T-helper 2 cell (primary cell): Measurements from ENCODE around the gene ASCC3.
A peak's percentile ranks its signal among the peaks of the same experiment; 100 is the strongest.

Source experiments
- DNase-seq, 5 experiments: peaks; one replicate each; pipeline versions ENCODE4 v3.0.0 to v3.0.0-alpha.2; 2012 to 2022

The ASCC3 gene

DNA sequence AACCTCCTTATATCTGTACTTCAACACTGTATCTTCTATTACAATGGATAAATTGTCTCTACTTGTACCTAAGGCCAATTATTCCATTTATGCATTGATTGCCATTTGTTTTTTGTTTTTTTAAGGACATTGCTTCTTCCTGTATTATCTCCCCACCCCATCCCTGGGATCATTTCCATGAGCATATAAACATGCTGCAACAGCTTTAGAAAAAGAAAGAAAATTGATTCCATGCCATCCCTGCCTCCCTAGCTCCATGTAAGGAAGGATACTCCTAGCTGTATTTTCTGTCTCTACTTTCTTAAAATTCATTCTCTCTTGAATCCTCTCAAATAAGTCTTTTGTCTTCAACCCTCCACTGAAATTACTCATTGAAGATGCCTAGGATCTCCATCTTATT lies 314.6 kb downstream of the ASCC3 start:
- DNase-seq, result no peak

GRCh38 chr6:100565439-100566104 lies 315.6 kb downstream of the ASCC3 start:
- no peak for DNase-seq

- DNase-seq, result no peak
These were observed 321.3 kb downstream of the ASCC3 start for GRCh38 chr6:100559859-100560258.

DNA sequence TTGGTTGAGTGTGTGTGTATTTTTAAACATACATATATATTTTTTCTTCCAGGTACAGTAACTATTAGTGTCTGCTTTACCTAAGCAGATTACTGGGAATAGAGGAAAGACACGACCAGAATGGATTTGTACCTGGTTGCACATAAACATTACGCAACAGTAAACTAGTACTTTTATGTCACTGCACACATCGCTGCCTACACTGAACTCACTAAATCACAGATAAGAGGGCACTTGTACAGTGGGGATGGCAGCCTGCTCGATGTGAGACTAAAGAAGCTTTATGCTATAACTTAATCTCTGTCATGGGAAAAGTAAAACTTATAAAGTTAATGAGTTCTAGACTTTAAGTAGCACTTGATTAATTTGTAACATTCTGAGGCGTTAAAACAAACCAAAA lies 326.9 kb downstream of the ASCC3 start:
- DNase-seq, result no peak

DNA sequence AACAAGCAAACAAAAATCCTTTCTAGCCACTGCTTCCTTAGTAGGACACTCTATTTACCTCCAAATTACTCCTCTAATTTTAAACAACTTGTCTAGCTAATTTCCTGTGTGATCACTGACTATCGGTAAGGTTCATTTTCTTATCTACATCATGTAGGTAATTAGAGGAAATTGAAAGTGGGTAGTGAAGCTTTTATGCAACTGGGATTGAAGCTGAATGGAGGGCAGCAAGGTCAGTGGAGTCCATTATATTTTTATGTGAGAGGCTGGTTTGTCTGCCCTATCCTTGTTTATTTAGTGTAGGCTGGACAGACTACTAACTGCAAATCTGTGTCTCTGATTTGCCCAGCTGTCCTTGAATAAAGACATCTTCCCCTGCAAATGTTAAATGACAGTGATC lies 327.9 kb downstream of the ASCC3 start:
- no peak for DNase-seq

GRCh38 chr6:100549406-100550167 lies 331.5 kb downstream of the ASCC3 start:
- no peak for DNase-seq

GRCh38 chr6:100538086-100538485 lies 343.0 kb downstream of the ASCC3 start:
- DNase-seq, result no peak

GRCh38 chr6:100518588-100518987 lies 362.5 kb downstream of the ASCC3 start:
- no peak for DNase-seq

DNA sequence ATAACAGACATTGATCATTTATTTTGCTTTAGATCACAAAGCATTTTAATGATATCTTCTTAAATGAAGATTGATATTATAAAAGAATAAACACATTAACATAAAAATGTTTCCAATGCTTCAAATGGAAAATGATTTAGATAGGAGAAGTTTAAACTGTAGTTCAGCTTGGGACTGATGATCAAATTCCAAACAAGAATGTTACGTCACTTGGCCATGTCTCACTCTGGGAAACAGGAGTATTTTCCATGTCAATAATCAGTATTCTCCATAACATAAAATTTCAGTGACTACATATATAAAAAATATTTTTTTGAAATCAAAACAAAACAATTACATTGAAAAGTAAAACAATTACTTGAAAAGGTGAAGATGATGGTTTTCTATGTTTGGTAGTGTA lies 363.5 kb downstream of the ASCC3 start:
- no peak for DNase-seq

DNA sequence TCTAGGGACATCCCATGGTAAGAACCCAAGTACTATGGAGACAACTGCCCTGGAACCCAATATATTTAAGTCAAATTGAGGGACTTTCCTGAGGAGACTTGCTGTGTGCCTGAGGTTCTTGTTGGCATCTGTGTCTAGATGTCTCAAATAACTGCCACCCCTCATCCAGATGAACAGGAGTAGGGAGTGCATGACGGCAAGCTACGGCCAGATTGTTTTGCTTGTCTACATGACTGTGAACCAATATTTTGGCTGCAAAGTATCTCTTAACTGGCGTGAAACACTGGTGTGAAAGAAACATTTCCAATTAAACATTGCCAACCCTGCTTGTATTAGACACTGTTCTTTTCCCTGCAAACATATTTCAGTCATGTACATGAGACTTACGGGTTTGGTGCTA lies 364.0 kb downstream of the ASCC3 start:
- DNase-seq, result no peak

DNA sequence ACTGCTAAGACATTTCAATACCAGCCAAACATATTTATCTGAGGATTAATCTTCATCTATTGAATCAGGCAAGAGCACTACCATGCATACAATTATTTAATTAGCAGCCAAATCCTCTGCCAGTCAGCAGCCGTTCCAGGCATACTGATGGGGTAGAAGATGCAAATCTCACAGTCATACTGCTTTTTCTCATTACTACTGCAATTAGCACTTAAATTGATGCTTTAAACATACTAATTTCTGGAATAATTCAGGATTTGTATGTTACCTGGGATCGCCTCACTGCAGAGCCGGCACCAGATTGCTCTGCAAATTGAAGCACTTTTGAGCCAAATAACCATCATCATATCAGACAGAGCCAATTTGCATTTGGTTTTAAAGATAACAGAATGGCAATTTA lies 366.5 kb downstream of the ASCC3 start:
- no peak for DNase-seq

GRCh38 chr6:100512203-100512862 lies 368.8 kb downstream of the ASCC3 start:
- DNase-seq, result no peak

DNA sequence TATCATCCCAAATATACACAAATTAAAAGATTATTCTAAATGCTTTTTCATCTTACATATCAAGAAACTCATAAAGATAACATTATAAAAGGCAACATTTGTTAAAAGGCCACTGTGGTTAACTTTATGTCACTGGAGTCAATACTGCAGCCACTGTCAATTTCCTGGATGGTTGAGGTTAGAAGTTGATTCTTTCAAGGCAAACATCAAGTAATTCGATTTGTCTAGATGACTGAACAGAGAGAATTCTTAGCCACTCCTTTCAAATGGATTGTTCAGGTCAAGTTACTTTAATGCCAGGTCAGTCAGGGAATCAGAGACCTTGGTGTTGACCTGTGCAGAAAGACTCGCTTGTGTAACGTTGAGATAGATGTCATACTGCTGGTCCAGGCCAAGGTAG lies 372.0 kb downstream of the ASCC3 start:
- peak in 1 of 5 experiments; percentile 10 for DNase-seq

- no peak for DNase-seq
These were observed 374.5 kb downstream of the ASCC3 start for GRCh38 chr6:100506651-100507050.

- no peak for DNase-seq
These were observed 376.1 kb downstream of the ASCC3 start for GRCh38 chr6:100504786-100505737.

GRCh38 chr6:100503043-100503705 lies 378.0 kb downstream of the ASCC3 start:
- DNase-seq, result no peak

GRCh38 chr6:100493206-100493888 lies 387.8 kb downstream of the ASCC3 start:
- no peak for DNase-seq

GRCh38 chr6:100491952-100492670 lies 389.0 kb downstream of the ASCC3 start:
- DNase-seq, result no peak

GRCh38 chr6:100490065-100490464 lies 391.1 kb downstream of the ASCC3 start:
- DNase-seq, result no peak

DNA sequence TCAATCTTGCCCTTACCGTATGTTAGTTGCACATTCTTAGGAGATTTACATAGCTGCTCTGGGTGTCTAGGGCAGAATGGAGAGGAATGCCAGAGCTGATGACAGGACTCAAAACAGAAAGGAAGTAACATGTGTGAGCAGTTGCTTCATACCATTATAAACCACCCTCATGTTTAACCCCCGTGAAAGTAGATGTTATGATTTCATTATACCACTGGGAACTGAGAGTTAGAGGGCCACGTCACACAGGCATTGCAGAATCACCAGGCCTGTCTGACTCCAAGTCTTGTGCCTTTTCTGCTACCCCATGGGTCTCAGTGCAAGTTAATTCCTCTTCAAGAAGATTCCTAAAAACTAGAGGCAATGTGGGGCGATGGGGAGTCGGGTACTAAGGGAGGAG lies 392.9 kb downstream of the ASCC3 start:
- no peak for DNase-seq

DNA sequence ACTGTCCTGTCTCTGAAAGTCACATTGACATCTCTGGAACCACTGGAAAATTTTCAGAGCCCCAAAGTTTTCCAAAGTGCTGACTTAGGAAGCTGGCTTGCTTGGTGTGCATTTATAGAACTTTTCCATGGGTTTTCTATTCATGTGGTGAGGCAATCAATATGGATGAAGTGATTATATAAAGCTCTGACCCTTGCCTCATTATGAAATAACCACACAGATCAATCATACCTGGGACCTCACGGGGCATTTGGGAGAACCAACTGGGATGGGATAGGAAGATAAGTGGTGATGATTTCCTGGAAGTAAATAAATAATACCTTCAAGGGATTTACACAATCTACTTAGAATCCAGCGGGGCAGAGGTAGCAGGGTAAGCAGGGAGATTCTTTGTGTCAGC lies 393.5 kb downstream of the ASCC3 start:
- DNase-seq, result no peak
